HepG2 (cell line): ENCODE results near the gene ZDHHC7. TPM values are rescaled to one million over a fixed set of nuclear protein-coding genes. Genes with fewer than 3 reads are reported as not detected.

Experiments
- CREB1 ChIP-seq, 2 experiments: fragments of 450-650 bp in 1 of 2; IDR thresholded peaks; 2 replicates each; pipeline ENCODE4 v1.6.1; 2016 to 2017; ENCODE audit warnings: control low read depth in 1 of 2, mild to moderate bottlenecking in 1 of 2, missing compliant biosample characterization in 1 of 2, missing genetic modification characterization in 1 of 2
- NRL ChIP-seq: sonication (generic); formaldehyde crosslinking; IDR thresholded peaks from 2 replicates; pipeline ENCODE4 v1.5.0; 2020; ENCODE audit warnings: missing genetic modification reagents, mild to moderate bottlenecking, moderate library complexity, borderline replicate concordance
- PITX1 ChIP-seq: sonication (generic); formaldehyde crosslinking; IDR thresholded peaks from 2 replicates; pipeline ENCODE4 v1.5.1; 2020; ENCODE audit warnings: mild to moderate bottlenecking, missing genetic modification reagents
- PRDM4 ChIP-seq: sonication (generic); formaldehyde crosslinking; IDR thresholded peaks from 2 replicates; pipeline ENCODE4 v1.9.0; 2021; ENCODE audit warnings: missing genetic modification reagents, borderline replicate concordance
- RCOR2 ChIP-seq: IDR thresholded peaks from 2 replicates; pipeline ENCODE4 v1.6.1; 2016; ENCODE audit warnings: missing biosample characterization, missing genetic modification reagents
- RNF2 ChIP-seq: fragments of 450-650 bp; conservative IDR thresholded peaks from 2 replicates; pipeline ENCODE4 v1.6.1; 2016; ENCODE audit warnings: low read depth
- SP140L ChIP-seq: sonication (generic); formaldehyde crosslinking; IDR thresholded peaks from 2 replicates; pipeline ENCODE4 v1.4.0; 2020; ENCODE audit warnings: missing genetic modification reagents, borderline replicate concordance
- TMF1 ChIP-seq: sonication (generic); formaldehyde crosslinking; IDR thresholded peaks from 2 replicates; pipeline ENCODE4 v1.8.1; 2022; ENCODE audit warnings: low read depth, missing genetic modification reagents
- TSC22D2 ChIP-seq: sonication (generic); formaldehyde crosslinking; IDR thresholded peaks from 2 replicates; pipeline ENCODE4 v1.5.1; 2020; ENCODE audit warnings: missing genetic modification reagents, mild to moderate bottlenecking, borderline replicate concordance
- ZNF431 ChIP-seq: sonication (generic); formaldehyde crosslinking; IDR thresholded peaks from 2 replicates; pipeline ENCODE4 v1.9.0; 2022; ENCODE audit warnings: missing genetic modification reagents, low read depth, mild to moderate bottlenecking, borderline replicate concordance
- ZNF549 ChIP-seq: sonication (generic); formaldehyde crosslinking; IDR thresholded peaks from 2 replicates; pipeline ENCODE4 v1.5.0; 2020; ENCODE audit warnings: missing genetic modification reagents
- ZSCAN9 ChIP-seq: IDR thresholded peaks from 2 replicates; pipeline ENCODE4 v1.6.1; 2016; ENCODE audit warnings: borderline replicate concordance
- polyA plus RNA-seq, 8 experiments: library from polyadenylated mRNA; depleted of rRNA in 3 of 8; stranded (reverse) in 7 of 8; unstranded in 1 of 8; fragments of >200 nt; fragmentation: Illumina TruSeq in 4 of 8; extraction: Trizol in 4 of 8; gene quantifications; 2 replicates each; pipeline versions ENCODE4 v1.2.1 to v1.2.3, GENCODE V29; 2011 to 2016; ENCODE audit warnings: low read depth in 4 of 8, missing spikeins in 1 of 8, mixed read lengths in 1 of 8; ENCODE audit not compliant: insufficient read depth in 1 of 8
- total RNA-seq, 5 experiments: library from RNA; depleted of rRNA; stranded (reverse); fragments of >200 nt; fragmentation: Illumina TruSeq; extraction: Trizol; gene quantifications; 2 replicates each; pipeline ENCODE4 v1.2.3, GENCODE V29; 2016; ENCODE audit warnings: low read depth in 1 of 5
- TF ChIP-seq, protein P1 (sequence below): sonication (generic); formaldehyde crosslinking; IDR thresholded peaks from 2 replicates; pipeline ENCODE4 v1.5.0; 2020; ENCODE audit warnings: mild to moderate bottlenecking, missing genetic modification reagents, borderline replicate concordance
- TF ChIP-seq, protein P2 (sequence below): IDR thresholded peaks from 2 replicates; pipeline ENCODE4 v1.6.1; 2012; ENCODE audit warnings: low read depth, low read length, improper control_type of control experiment
- TF ChIP-seq, protein P3 (sequence below): sonication (generic); formaldehyde crosslinking; IDR thresholded peaks from 2 replicates; pipeline ENCODE4 v1.4.0; 2020; ENCODE audit warnings: mild to moderate bottlenecking, low read depth, missing genetic modification reagents
- TF ChIP-seq, protein P4 (sequence below): sonication (generic); formaldehyde crosslinking; IDR thresholded peaks from 2 replicates; pipeline ENCODE4 v1.4.0; 2020; ENCODE audit warnings: missing genetic modification reagents

Gene ZDHHC7
- total and polyA plus RNA-seq, 2 of the 13 experiments (the other 11 are each of a cell fraction or from before 2014, with no cell fraction given): 46.8 to 67.6 TPM

DNA sequence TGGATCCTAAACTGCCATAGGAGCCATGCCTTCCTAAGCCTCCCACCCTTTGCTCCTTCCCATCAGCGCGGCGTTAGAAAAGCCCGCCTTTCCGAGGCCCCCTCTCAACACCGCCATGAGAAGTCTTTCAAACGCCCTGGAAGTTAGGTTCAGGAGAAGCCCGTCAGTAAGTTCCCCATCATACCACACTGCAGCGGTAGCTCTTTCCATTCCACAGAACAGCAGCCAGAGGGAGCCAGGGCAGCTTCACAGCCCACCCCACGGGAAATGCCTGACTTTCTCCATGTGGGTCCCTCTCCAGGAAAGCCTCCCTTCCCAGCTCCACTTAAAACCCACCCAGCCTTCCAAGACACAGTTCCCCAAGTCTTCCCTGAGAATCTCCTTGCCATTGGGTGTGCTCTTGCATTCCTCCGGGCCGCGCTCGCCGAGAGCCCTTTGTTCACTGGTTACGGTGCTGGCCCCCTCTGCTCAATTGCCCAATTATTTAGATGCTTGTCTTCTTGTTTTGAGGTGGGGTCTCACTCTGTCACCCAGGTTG lies 44.9 kb upstream of the ZDHHC7 start (continued):
- TF ChIP-seq, protein P1, sequence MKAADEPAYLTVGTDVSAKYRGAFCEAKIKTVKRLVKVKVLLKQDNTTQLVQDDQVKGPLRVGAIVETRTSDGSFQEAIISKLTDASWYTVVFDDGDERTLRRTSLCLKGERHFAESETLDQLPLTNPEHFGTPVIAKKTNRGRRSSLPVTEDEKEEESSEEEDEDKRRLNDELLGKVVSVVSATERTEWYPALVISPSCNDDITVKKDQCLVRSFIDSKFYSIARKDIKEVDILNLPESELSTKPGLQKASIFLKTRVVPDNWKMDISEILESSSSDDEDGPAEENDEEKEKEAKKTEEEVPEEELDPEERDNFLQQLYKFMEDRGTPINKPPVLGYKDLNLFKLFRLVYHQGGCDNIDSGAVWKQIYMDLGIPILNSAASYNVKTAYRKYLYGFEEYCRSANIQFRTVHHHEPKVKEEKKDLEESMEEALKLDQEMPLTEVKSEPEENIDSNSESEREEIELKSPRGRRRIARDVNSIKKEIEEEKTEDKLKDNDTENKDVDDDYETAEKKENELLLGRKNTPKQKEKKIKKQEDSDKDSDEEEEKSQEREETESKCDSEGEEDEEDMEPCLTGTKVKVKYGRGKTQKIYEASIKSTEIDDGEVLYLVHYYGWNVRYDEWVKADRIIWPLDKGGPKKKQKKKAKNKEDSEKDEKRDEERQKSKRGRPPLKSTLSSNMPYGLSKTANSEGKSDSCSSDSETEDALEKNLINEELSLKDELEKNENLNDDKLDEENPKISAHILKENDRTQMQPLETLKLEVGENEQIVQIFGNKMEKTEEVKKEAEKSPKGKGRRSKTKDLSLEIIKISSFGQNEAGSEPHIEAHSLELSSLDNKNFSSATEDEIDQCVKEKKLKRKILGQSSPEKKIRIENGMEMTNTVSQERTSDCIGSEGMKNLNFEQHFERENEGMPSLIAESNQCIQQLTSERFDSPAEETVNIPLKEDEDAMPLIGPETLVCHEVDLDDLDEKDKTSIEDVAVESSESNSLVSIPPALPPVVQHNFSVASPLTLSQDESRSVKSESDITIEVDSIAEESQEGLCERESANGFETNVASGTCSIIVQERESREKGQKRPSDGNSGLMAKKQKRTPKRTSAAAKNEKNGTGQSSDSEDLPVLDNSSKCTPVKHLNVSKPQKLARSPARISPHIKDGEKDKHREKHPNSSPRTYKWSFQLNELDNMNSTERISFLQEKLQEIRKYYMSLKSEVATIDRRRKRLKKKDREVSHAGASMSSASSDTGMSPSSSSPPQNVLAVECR: no peak
- TF ChIP-seq PITX1 (CRISPR knock-in tag): 0 out of 2 replicates have a peak, but pooled peaks have one; percentile 55
- TF ChIP-seq RNF2: no peak
- no peak for TF ChIP-seq CREB1 (IDR thresholded peaks at IDR 0.05)
- TF ChIP-seq CREB1 (CRISPR knock-in tag; IDR thresholded peaks at IDR 0.05): no peak
- TF ChIP-seq PRDM4: no peak
- TF ChIP-seq, protein P2, sequence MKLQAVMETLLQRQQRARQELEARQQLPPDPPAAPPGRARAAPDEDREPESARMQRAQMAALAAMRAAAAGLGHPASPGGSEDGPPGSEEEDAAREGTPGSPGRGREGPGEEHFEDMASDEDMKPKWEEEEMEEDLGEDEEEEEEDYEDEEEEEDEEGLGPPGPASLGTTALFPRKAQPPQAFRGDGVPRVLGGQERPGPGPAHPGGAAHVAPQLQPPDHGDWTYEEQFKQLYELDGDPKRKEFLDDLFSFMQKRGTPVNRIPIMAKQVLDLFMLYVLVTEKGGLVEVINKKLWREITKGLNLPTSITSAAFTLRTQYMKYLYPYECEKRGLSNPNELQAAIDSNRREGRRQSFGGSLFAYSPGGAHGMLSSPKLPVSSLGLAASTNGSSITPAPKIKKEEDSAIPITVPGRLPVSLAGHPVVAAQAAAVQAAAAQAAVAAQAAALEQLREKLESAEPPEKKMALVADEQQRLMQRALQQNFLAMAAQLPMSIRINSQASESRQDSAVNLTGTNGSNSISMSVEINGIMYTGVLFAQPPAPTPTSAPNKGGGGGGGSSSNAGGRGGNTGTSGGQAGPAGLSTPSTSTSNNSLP: no peak
- no peak for TF ChIP-seq TSC22D2
- no peak for TF ChIP-seq SP140L
- TF ChIP-seq, protein P3, sequence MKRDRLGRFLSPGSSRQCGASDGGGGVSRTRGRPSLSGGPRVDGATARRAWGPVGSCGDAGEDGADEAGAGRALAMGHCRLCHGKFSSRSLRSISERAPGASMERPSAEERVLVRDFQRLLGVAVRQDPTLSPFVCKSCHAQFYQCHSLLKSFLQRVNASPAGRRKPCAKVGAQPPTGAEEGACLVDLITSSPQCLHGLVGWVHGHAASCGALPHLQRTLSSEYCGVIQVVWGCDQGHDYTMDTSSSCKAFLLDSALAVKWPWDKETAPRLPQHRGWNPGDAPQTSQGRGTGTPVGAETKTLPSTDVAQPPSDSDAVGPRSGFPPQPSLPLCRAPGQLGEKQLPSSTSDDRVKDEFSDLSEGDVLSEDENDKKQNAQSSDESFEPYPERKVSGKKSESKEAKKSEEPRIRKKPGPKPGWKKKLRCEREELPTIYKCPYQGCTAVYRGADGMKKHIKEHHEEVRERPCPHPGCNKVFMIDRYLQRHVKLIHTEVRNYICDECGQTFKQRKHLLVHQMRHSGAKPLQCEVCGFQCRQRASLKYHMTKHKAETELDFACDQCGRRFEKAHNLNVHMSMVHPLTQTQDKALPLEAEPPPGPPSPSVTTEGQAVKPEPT (CRISPR knock-in tag): no peak
- no peak for TF ChIP-seq ZNF549 (CRISPR knock-in tag)
- TF ChIP-seq RCOR2 (CRISPR knock-in tag): no peak
- TF ChIP-seq ZSCAN9 (CRISPR knock-in tag): 0 out of 2 replicates have a peak, but pooled peaks have one; percentile 2
- no peak for TF ChIP-seq NRL (CRISPR knock-in tag)
- no peak for TF ChIP-seq ZNF431 (CRISPR knock-in tag)
- TF ChIP-seq TMF1: 0 out of 2 replicates have a peak, but pooled peaks have one; percentile 11
- TF ChIP-seq, protein P4, sequence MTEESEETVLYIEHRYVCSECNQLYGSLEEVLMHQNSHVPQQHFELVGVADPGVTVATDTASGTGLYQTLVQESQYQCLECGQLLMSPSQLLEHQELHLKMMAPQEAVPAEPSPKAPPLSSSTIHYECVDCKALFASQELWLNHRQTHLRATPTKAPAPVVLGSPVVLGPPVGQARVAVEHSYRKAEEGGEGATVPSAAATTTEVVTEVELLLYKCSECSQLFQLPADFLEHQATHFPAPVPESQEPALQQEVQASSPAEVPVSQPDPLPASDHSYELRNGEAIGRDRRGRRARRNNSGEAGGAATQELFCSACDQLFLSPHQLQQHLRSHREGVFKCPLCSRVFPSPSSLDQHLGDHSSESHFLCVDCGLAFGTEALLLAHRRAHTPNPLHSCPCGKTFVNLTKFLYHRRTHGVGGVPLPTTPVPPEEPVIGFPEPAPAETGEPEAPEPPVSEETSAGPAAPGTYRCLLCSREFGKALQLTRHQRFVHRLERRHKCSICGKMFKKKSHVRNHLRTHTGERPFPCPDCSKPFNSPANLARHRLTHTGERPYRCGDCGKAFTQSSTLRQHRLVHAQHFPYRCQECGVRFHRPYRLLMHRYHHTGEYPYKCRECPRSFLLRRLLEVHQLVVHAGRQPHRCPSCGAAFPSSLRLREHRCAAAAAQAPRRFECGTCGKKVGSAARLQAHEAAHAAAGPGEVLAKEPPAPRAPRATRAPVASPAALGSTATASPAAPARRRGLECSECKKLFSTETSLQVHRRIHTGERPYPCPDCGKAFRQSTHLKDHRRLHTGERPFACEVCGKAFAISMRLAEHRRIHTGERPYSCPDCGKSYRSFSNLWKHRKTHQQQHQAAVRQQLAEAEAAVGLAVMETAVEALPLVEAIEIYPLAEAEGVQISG (CRISPR knock-in tag): no peak
